Measurements from ENCODE around the gene FXYD3.

FXYD3 gene

GRCh38 chr19:35157431-35157830 is 41.8 kb downstream of the FXYD3 start:
- Histone ChIP-seq H3K36me3 (ENCODE audit: control insufficient read depth, insufficient read depth, low read length) (peaks cover 21% of the 10 kb centered on the region), H3K27me3 (replicated peaks; ENCODE audit: control insufficient read depth, insufficient read depth, low read length) (no peaks in the 10 kb centered on the region), H3K4me3 (replicated peaks; ENCODE audit: low read depth, low read length) (no peak overlapping the region)
- no peak for DNase-seq (ENCODE audit: extremely low read depth, insufficient read length)
- no peak for TF ChIP-seq CTCF (IDR thresholded peaks at IDR 0.05; ENCODE audit: insufficient read depth, low read length, poor library complexity, severe bottlenecking)

GRCh38 chr19:35159606-35160005 is 44.0 kb downstream of the FXYD3 start:
- H3K4me3 ChIP-seq (replicated peaks; ENCODE audit: low read depth, low read length): no peak overlapping the region
- H3K36me3 ChIP-seq (ENCODE audit: control insufficient read depth, insufficient read depth, low read length): peaks cover 31% of the 10 kb centered on the region
- H3K27me3 ChIP-seq (replicated peaks; ENCODE audit: control insufficient read depth, insufficient read depth, low read length): no peaks in the 10 kb centered on the region
- DNase-seq (ENCODE audit: extremely low read depth, insufficient read length): no peak
- TF ChIP-seq CTCF (IDR thresholded peaks at IDR 0.05; ENCODE audit: insufficient read depth, low read length, poor library complexity, severe bottlenecking): no peak

GRCh38 chr19:35160629-35161433 is 45.2 kb downstream of the FXYD3 start:
- TF ChIP-seq CTCF (IDR thresholded peaks at IDR 0.05; ENCODE audit: insufficient read depth, low read length, poor library complexity, severe bottlenecking): no peak
- Histone ChIP-seq H3K36me3 (ENCODE audit: control insufficient read depth, insufficient read depth, low read length) (peaks cover 33% of the 10 kb centered on the region), H3K4me3 (replicated peaks; ENCODE audit: low read depth, low read length) (no peak overlapping the region), H3K27me3 (replicated peaks; ENCODE audit: control insufficient read depth, insufficient read depth, low read length) (no peaks in the 10 kb centered on the region)
- no peak for DNase-seq (ENCODE audit: extremely low read depth, insufficient read length)

- Histone ChIP-seq H3K36me3 (ENCODE audit: control insufficient read depth, insufficient read depth, low read length) (peaks cover 37% of the 10 kb centered on the region), H3K27me3 (replicated peaks; ENCODE audit: control insufficient read depth, insufficient read depth, low read length) (no peaks in the 10 kb centered on the region), H3K4me3 (replicated peaks; ENCODE audit: low read depth, low read length) (no peak overlapping the region)
- TF ChIP-seq CTCF (IDR thresholded peaks at IDR 0.05; ENCODE audit: insufficient read depth, low read length, poor library complexity, severe bottlenecking): no peak
- DNase-seq (ENCODE audit: extremely low read depth, insufficient read length): no peak
Measured at GRCh38 chr19:35161434-35161743, 45.8 kb downstream of the FXYD3 start.

GRCh38 chr19:35162471-35163326 is 47.1 kb downstream of the FXYD3 start:
- no peak overlapping the region for H3K4me3 ChIP-seq (replicated peaks; ENCODE audit: low read depth, low read length)
- no peak for DNase-seq (ENCODE audit: extremely low read depth, insufficient read length)
- H3K36me3 ChIP-seq (ENCODE audit: control insufficient read depth, insufficient read depth, low read length): peaks cover 43% of the 10 kb centered on the region
- H3K27me3 ChIP-seq (replicated peaks; ENCODE audit: control insufficient read depth, insufficient read depth, low read length): no peaks in the 10 kb centered on the region
- TF ChIP-seq CTCF (IDR thresholded peaks at IDR 0.05; ENCODE audit: insufficient read depth, low read length, poor library complexity, severe bottlenecking): no peak

Measured in GM06990 (cell line).